ENCODE measurements around the gene EYA2.

- TF ChIP-seq CTCF (conservative IDR thresholded peaks at IDR 0.05; ENCODE audit: low read depth, low read length) = no peak
- TF ChIP-seq ELK1 (IDR thresholded peaks at IDR 0.05; ENCODE audit: borderline replicate concordance, low read depth, low read length) = no peak
- TF ChIP-seq POLR2A (IDR thresholded peaks at IDR 0.05; ENCODE audit: low read depth, low read length) = no peak
- TF ChIP-seq SMC3 (IDR thresholded peaks at IDR 0.05; ENCODE audit: low read depth, low read length) = 0 out of 2 replicates have a peak, but pooled peaks have one; percentile 3
- TF ChIP-seq USF2 (IDR thresholded peaks at IDR 0.05; ENCODE audit: low read depth, low read length) = no peak
- TF ChIP-seq CEBPB (IDR thresholded peaks at IDR 0.05; ENCODE audit: low read depth, low read length) = no peak
- no peak for TF ChIP-seq MAFK (IDR thresholded peaks at IDR 0.05; ENCODE audit: low read depth, low read length)
These were observed 252.0 kb downstream of the EYA2 start for GRCh38 chr20:47146686-47147085.

Measured in IMR-90 (cell line).